CD14-positive monocyte (primary cell): ENCODE data around the gene SMPD2. TPM values are rescaled to one million over a fixed set of nuclear protein-coding genes. Genes with fewer than 3 reads are reported as not detected.

Source experiments
- DNase-seq, 3 donors: peaks; one replicate each; pipeline ENCODE4 v3.0.0-alpha.2; 2011 to 2022
- H2AFZ ChIP-seq: 2 replicates; pipeline ENCODE4 v1.6.0; 2012; ENCODE audit warnings: mild to moderate bottlenecking, low read depth, low read length, inconsistent platforms; ENCODE audit not compliant: insufficient read depth, poor library complexity, severe bottlenecking
- H3K27ac ChIP-seq, 2 donors: 1 replicate in 1 of 2; 2 replicates in 1 of 2; pipeline ENCODE4 v1.5.1; 2012 to 2013; ENCODE audit warnings: low read length in 2 of 2, control low read depth in 1 of 2, inconsistent platforms in 1 of 2, low read depth in 1 of 2, mild to moderate bottlenecking in 1 of 2
- H3K27me3 ChIP-seq, 2 donors: one replicate each; pipeline versions ENCODE4 v1.6.0 to v1.6.1; 2011 to 2013; ENCODE audit warnings: low read length in 2 of 2; ENCODE audit not compliant: control insufficient read depth in 2 of 2, insufficient read depth in 2 of 2
- H3K36me3 ChIP-seq, 2 donors: replicated peaks in 1 of 2; 1 replicate in 1 of 2; 2 replicates in 1 of 2; pipeline versions ENCODE4 v1.5.1 to v1.6.1; 2012 to 2013; ENCODE audit warnings: low read length in 2 of 2, control low read depth in 1 of 2, inconsistent platforms in 1 of 2, mild to moderate bottlenecking in 1 of 2; ENCODE audit not compliant: insufficient read depth in 2 of 2, control insufficient read depth in 1 of 2
- H3K4me1 ChIP-seq, 2 donors: 1 replicate in 1 of 2; 2 replicates in 1 of 2; pipeline versions ENCODE4 v1.5.1 to v1.6.1; 2012 to 2013; ENCODE audit warnings: low read length in 2 of 2, control low read depth in 1 of 2, inconsistent platforms in 1 of 2, mild to moderate bottlenecking in 1 of 2, moderate library complexity in 1 of 2; ENCODE audit not compliant: insufficient read depth in 2 of 2, control insufficient read depth in 1 of 2
- H3K4me2 ChIP-seq: replicated peaks from 2 replicates; pipeline ENCODE3; 2012; ENCODE audit warnings: low read length, moderate library complexity, mild to moderate bottlenecking; ENCODE audit not compliant: poor library complexity, severe bottlenecking; ENCODE audit errors: extremely low read depth
- H3K4me3 ChIP-seq, 3 experiments: fragments of 200-600 bp in 1 of 3; sonication (generic) in 1 of 3; replicated peaks in 1 of 3; 1 replicate in 2 of 3; 2 replicates in 1 of 3; pipeline ENCODE4 v1.5.1; 2011 to 2013; ENCODE audit warnings: low read length in 3 of 3, mild to moderate bottlenecking in 3 of 3, control low read depth in 2 of 3, low read depth in 2 of 3, inconsistent platforms in 1 of 3, moderate library complexity in 1 of 3
- H3K79me2 ChIP-seq: 2 replicates; pipeline ENCODE4 v1.6.0; 2012; ENCODE audit warnings: mild to moderate bottlenecking, control low read depth, inconsistent platforms, low read length, moderate library complexity; ENCODE audit not compliant: insufficient read depth
- H3K9ac ChIP-seq: 2 replicates; pipeline ENCODE4 v1.6.0; 2017; ENCODE audit warnings: low read length, mild to moderate bottlenecking; ENCODE audit not compliant: insufficient read depth, poor library complexity, severe bottlenecking
- H3K9me3 ChIP-seq, 2 donors: replicated peaks in 1 of 2; 1 replicate in 1 of 2; 2 replicates in 1 of 2; pipeline versions ENCODE4 v1.5.1 to v1.6.1; 2012 to 2013; ENCODE audit warnings: low read length in 2 of 2, control low read depth in 1 of 2; ENCODE audit not compliant: control insufficient read depth in 1 of 2, insufficient read depth in 1 of 2
- H4K20me1 ChIP-seq: 2 replicates; pipeline ENCODE4 v1.6.0; 2012; ENCODE audit warnings: mild to moderate bottlenecking, low read length, control low read depth, moderate library complexity; ENCODE audit not compliant: insufficient read depth
- H3K27ac Mint-ChIP-seq, 7 donors: one replicate each; pipeline ENCODE4 v1.8.0; 2020; ENCODE audit warnings: mild to moderate bottlenecking in 7 of 7, mixed read lengths in 7 of 7, moderate library complexity in 6 of 7, inconsistent platforms in 2 of 7
- H3K27me3 Mint-ChIP-seq, 3 donors: one replicate each; pipeline ENCODE4 v1.8.0; 2021 to 2022; ENCODE audit warnings: low read depth in 3 of 3, mild to moderate bottlenecking in 3 of 3, mixed read lengths in 3 of 3, moderate library complexity in 3 of 3, inconsistent platforms in 1 of 3
- H3K36me3 Mint-ChIP-seq, 2 donors: one replicate each; pipeline ENCODE4 v1.8.0; 2020; ENCODE audit warnings: mixed read lengths in 2 of 2, inconsistent platforms in 1 of 2, mild to moderate bottlenecking in 1 of 2
- H3K4me1 Mint-ChIP-seq: one replicate; pipeline ENCODE4 v1.8.0; 2020; ENCODE audit warnings: mild to moderate bottlenecking, mixed read lengths
- H3K4me3 Mint-ChIP-seq, 2 donors: one replicate each; pipeline ENCODE4 v1.8.0; 2020; ENCODE audit warnings: mild to moderate bottlenecking in 2 of 2, mixed read lengths in 2 of 2, moderate library complexity in 1 of 2
- H3K9me3 Mint-ChIP-seq, 7 donors: one replicate each; pipeline ENCODE4 v1.8.0; 2020 to 2022; ENCODE audit warnings: mixed read lengths in 7 of 7, mild to moderate bottlenecking in 6 of 7, moderate library complexity in 6 of 7, inconsistent platforms in 2 of 7
- CTCF ChIP-seq: fragments of 200-600 bp; IDR thresholded peaks from one replicate; pipeline ENCODE4 v1.8.0; 2022; ENCODE audit warnings: antibody characterized with exemption, mild to moderate bottlenecking
- WGBS: methylation state at CpG from one replicate; pipeline ENCODE4 v1.1.5; 2013; ENCODE audit warnings: missing lambda C conversion rate; ENCODE audit not compliant: insufficient coverage; 5-methylcytosine and 5-hydroxymethylcytosine counted together
- intact Hi-C, 2 donors: fragments of 100-400 bp; cut with micrococcal nuclease; formaldehyde crosslinking; loops; one replicate each; pipeline versions ENCODE4 v1.15.0 to v1.15.1; 2023
- polyA plus RNA-seq, 3 donors: library from polyadenylated mRNA; depleted of rRNA in 1 of 3; unstranded in 2 of 3; stranded (reverse) in 1 of 3; fragments of 300-500 nt in 2 of 3; fragments of >200 nt in 1 of 3; fragmentation: Illumina TruSeq in 2 of 3; gene quantifications; 1 replicate in 2 of 3; 2 replicates in 1 of 3; pipeline ENCODE4 v1.2.3, GENCODE V29; 2012 to 2021

SMPD2 gene
- polyA plus RNA-seq, 3 donors: 9.5 to 14.3 (median 12.3) TPM

GRCh38 chr6:109483735-109484057 lies 43.2 kb downstream of the SMPD2 start:
- H3K27me3 ChIP-seq: no peaks in the 10 kb centered on the region
- H2AFZ ChIP-seq: peak overlapping the region; percentile 71
- peak overlapping the region; percentile 27 to 68 (median 66) for H3K4me3 ChIP-seq
- H3K36me3 ChIP-seq: peaks cover 7 to 19% of the 10 kb centered on the region in 2 donors
- TF ChIP-seq CTCF: no peak
- H3K9me3 ChIP-seq: no peaks in the 10 kb centered on the region
- Mint-ChIP-seq H3K27ac (peak overlapping the region in 3 of 7 donors; percentile 15 to 81 (median 32)), H3K4me3 (peak overlapping the region; percentile 66 to 88), H3K27me3 (peaks cover 1 to 10% (median 4%) of the 10 kb centered on the region in 3 donors), H3K9me3 (no peaks in the 10 kb centered on the region), H3K4me1 (peaks cover 38% of the 10 kb centered on the region), H3K36me3 (peaks cover 23% of the 10 kb centered on the region in 2 donors)
- peaks cover 35 to 42% of the 10 kb centered on the region in 2 donors for H3K4me1 ChIP-seq
- DNase-seq: peak in 1 of 3 donors; percentile 63
- H4K20me1 ChIP-seq: peaks cover 5% of the 10 kb centered on the region
- no peak overlapping the region for H3K27ac ChIP-seq
- peak overlapping the region; percentile 72 for H3K4me2 ChIP-seq
- intact Hi-C loops: loop anchor here (2.0 to 5.0 kb wide), 3 partner anchors 29 to 41 kb away; partner anchors contain the start of genes PPIL6 (in 2 of the 2), SMPD2 (in 2 of the 2) and MICAL1 (in 1 of the 2)
- no peak overlapping the region for H3K9ac ChIP-seq
- H3K79me2 ChIP-seq: peaks cover 41% of the 10 kb centered on the region
- WGBS: no CpG with 5 or more reads among the region's 6 CpGs

GRCh38 chr6:109484122-109484521 lies 43.6 kb downstream of the SMPD2 start:
- H3K27me3 Mint-ChIP-seq: peaks cover 1 to 10% (median 4%) of the 10 kb centered on the region in 3 donors
- no peak overlapping the region for H3K9ac ChIP-seq
- peaks cover 36% of the 10 kb centered on the region for H3K79me2 ChIP-seq
- H3K4me3 ChIP-seq: peak overlapping the region in 1 of 3 experiments; percentile 68
- no peak for DNase-seq
- WGBS: 100% methylated on average over 2 of the region's 3 CpGs
- H3K36me3 ChIP-seq: peaks cover 7 to 19% of the 10 kb centered on the region in 2 donors
- peak overlapping the region; percentile 66 to 88 for H3K4me3 Mint-ChIP-seq
- H3K9me3 ChIP-seq: no peaks in the 10 kb centered on the region
- peaks cover 3% of the 10 kb centered on the region for H4K20me1 ChIP-seq
- H3K36me3 Mint-ChIP-seq: peaks cover 19 to 20% of the 10 kb centered on the region in 2 donors
- peak overlapping the region; percentile 72 for H3K4me2 ChIP-seq
- H2AFZ ChIP-seq: peak overlapping the region; percentile 71
- TF ChIP-seq CTCF: no peak
- intact Hi-C loops: loop anchor here (5.0 kb wide), 2 partner anchors 38 to 42 kb away; partner anchors contain the start of genes PPIL6 (in 2 of the 2) and SMPD2 (in 2 of the 2)
- H3K27me3 ChIP-seq: no peaks in the 10 kb centered on the region
- H3K4me1 ChIP-seq: peaks cover 32 to 38% of the 10 kb centered on the region in 2 donors
- peak overlapping the region in 4 of 7 donors; percentile 15 to 66 (median 50) for H3K27ac Mint-ChIP-seq
- H3K4me1 Mint-ChIP-seq: peaks cover 34% of the 10 kb centered on the region
- H3K9me3 Mint-ChIP-seq: no peaks in the 10 kb centered on the region
- H3K27ac ChIP-seq: no peak overlapping the region
